HEK293 (cell line): ENCODE measurements around the gene AP1S2.

ENCODE experiments used
- BCL11B ChIP-seq: fragments of 450-650 bp; formaldehyde crosslinking; IDR thresholded peaks from 2 replicates; pipeline ENCODE4 v1.5.1; 2016; ENCODE audit warnings: low read depth, missing biosample characterization, missing genetic modification characterization
- RBAK ChIP-seq: fragments of 450-650 bp; formaldehyde crosslinking; IDR thresholded peaks from 2 replicates; pipeline ENCODE4 v1.5.1; 2016; ENCODE audit warnings: missing biosample characterization, missing genetic modification characterization
- ZBTB21 ChIP-seq: fragments of 450-650 bp; formaldehyde crosslinking; IDR thresholded peaks from 2 replicates; pipeline ENCODE4 v1.5.1; 2017; ENCODE audit warnings: missing biosample characterization, missing genetic modification characterization
- ZBTB7A ChIP-seq: fragments of 450-650 bp; formaldehyde crosslinking; IDR thresholded peaks from 2 replicates; pipeline ENCODE4 v1.5.1; 2016; ENCODE audit warnings: low read depth, missing biosample characterization, missing genetic modification characterization
- ZNF138 ChIP-seq: fragments of 450-650 bp; formaldehyde crosslinking; IDR thresholded peaks from 2 replicates; pipeline ENCODE4 v1.5.1; 2016; ENCODE audit warnings: missing biosample characterization, missing genetic modification characterization, borderline replicate concordance
- ZNF16 ChIP-seq: fragments of 450-650 bp; formaldehyde crosslinking; IDR thresholded peaks from 2 replicates; pipeline ENCODE4 v1.5.1; 2016; ENCODE audit warnings: low read depth, missing biosample characterization, missing genetic modification characterization
- ZNF169 ChIP-seq: fragments of 450-650 bp; formaldehyde crosslinking; IDR thresholded peaks from 2 replicates; pipeline ENCODE4 v1.5.1; 2016; ENCODE audit warnings: missing biosample characterization, missing genetic modification characterization
- ZNF184 ChIP-seq: fragments of 450-650 bp; IDR thresholded peaks from 2 replicates; pipeline ENCODE4 v1.5.1; 2018; ENCODE audit warnings: missing biosample characterization, mild to moderate bottlenecking, missing genetic modification characterization
- ZNF23 ChIP-seq: fragments of 450-650 bp; formaldehyde crosslinking; IDR thresholded peaks from 2 replicates; pipeline ENCODE4 v1.5.1; 2016; ENCODE audit warnings: missing biosample characterization, missing genetic modification characterization, borderline replicate concordance
- ZNF324 ChIP-seq: fragments of 450-650 bp; formaldehyde crosslinking; IDR thresholded peaks from 2 replicates; pipeline ENCODE4 v1.5.1; 2016; ENCODE audit warnings: missing biosample characterization, missing genetic modification characterization
- ZNF341 ChIP-seq: fragments of 450-650 bp; formaldehyde crosslinking; IDR thresholded peaks from 2 replicates; pipeline ENCODE4; 2016; ENCODE audit warnings: low read depth, missing biosample characterization, missing genetic modification characterization
- ZNF366 ChIP-seq: fragments of 450-650 bp; formaldehyde crosslinking; conservative IDR thresholded peaks from 2 replicates; pipeline ENCODE4 v1.5.1; 2016; ENCODE audit warnings: missing biosample characterization, missing genetic modification characterization
- ZNF404 ChIP-seq: fragments of 450-650 bp; formaldehyde crosslinking; IDR thresholded peaks from 2 replicates; pipeline ENCODE4 v1.5.1; 2017; ENCODE audit warnings: missing biosample characterization, missing genetic modification characterization
- ZNF416 ChIP-seq: fragments of 450-650 bp; formaldehyde crosslinking; IDR thresholded peaks from 2 replicates; pipeline ENCODE4 v1.5.1; 2016; ENCODE audit warnings: missing biosample characterization, missing genetic modification characterization
- ZNF433 ChIP-seq: fragments of 450-650 bp; formaldehyde crosslinking; IDR thresholded peaks from 2 replicates; pipeline ENCODE4 v1.5.1; 2016; ENCODE audit warnings: missing biosample characterization, missing genetic modification characterization, low read depth
- ZNF549 ChIP-seq: fragments of 450-650 bp; IDR thresholded peaks from 2 replicates; pipeline ENCODE4 v1.5.1; 2018; ENCODE audit warnings: missing biosample characterization, missing genetic modification characterization, mild to moderate bottlenecking, inconsistent platforms, moderate library complexity
- ZNF558 ChIP-seq: fragments of 450-650 bp; formaldehyde crosslinking; IDR thresholded peaks from 2 replicates; pipeline ENCODE4 v1.5.1; 2016; ENCODE audit warnings: missing biosample characterization, missing genetic modification characterization
- ZNF560 ChIP-seq: fragments of 450-650 bp; formaldehyde crosslinking; IDR thresholded peaks from 2 replicates; pipeline ENCODE4 v1.5.1; 2017; ENCODE audit warnings: missing biosample characterization, missing genetic modification characterization, borderline replicate concordance
- ZNF585B ChIP-seq: fragments of 450-650 bp; formaldehyde crosslinking; IDR thresholded peaks from 2 replicates; pipeline ENCODE4 v1.5.1; 2016; ENCODE audit warnings: missing biosample characterization, missing genetic modification characterization
- ZNF624 ChIP-seq: fragments of 450-650 bp; formaldehyde crosslinking; IDR thresholded peaks from 2 replicates; pipeline ENCODE4 v1.5.1; 2017; ENCODE audit warnings: missing biosample characterization, missing genetic modification characterization
- ZNF664 ChIP-seq: fragments of 450-650 bp; formaldehyde crosslinking; IDR thresholded peaks from 2 replicates; pipeline ENCODE4 v1.5.1; 2016; ENCODE audit warnings: missing biosample characterization, missing genetic modification characterization
- ZNF785 ChIP-seq: fragments of 450-650 bp; formaldehyde crosslinking; IDR thresholded peaks from 2 replicates; pipeline ENCODE4 v1.5.1; 2016; ENCODE audit warnings: missing biosample characterization, missing genetic modification characterization
- ZNF843 ChIP-seq: fragments of 450-650 bp; formaldehyde crosslinking; IDR thresholded peaks from 2 replicates; pipeline ENCODE4 v1.5.1; 2016; ENCODE audit warnings: missing biosample characterization, missing genetic modification characterization
- ZSCAN30 ChIP-seq: fragments of 450-650 bp; IDR thresholded peaks from 2 replicates; pipeline ENCODE4 v1.5.1; 2018; ENCODE audit warnings: missing biosample characterization, mild to moderate bottlenecking, missing genetic modification characterization, moderate library complexity
- TF ChIP-seq, protein P1 (sequence below): fragments of 450-650 bp; formaldehyde crosslinking; IDR thresholded peaks from 2 replicates; pipeline ENCODE4 v1.5.0; 2017; ENCODE audit warnings: missing biosample characterization, missing genetic modification characterization, borderline replicate concordance
- TF ChIP-seq, protein P2 (sequence below): fragments of 450-650 bp; IDR thresholded peaks from 2 replicates; pipeline ENCODE4 v1.5.1; 2018; ENCODE audit warnings: missing biosample characterization, mild to moderate bottlenecking, missing genetic modification characterization
- TF ChIP-seq, protein P3 (sequence below): fragments of 450-650 bp; formaldehyde crosslinking; conservative IDR thresholded peaks from 2 replicates; pipeline ENCODE4 v1.5.1; 2016; ENCODE audit warnings: low read depth, missing biosample characterization, missing genetic modification characterization
- TF ChIP-seq, protein P4 (sequence below): fragments of 450-650 bp; formaldehyde crosslinking; IDR thresholded peaks from 2 replicates; pipeline ENCODE4 v1.5.1; 2017; ENCODE audit warnings: missing biosample characterization, missing genetic modification characterization

AP1S2 gene

DNA sequence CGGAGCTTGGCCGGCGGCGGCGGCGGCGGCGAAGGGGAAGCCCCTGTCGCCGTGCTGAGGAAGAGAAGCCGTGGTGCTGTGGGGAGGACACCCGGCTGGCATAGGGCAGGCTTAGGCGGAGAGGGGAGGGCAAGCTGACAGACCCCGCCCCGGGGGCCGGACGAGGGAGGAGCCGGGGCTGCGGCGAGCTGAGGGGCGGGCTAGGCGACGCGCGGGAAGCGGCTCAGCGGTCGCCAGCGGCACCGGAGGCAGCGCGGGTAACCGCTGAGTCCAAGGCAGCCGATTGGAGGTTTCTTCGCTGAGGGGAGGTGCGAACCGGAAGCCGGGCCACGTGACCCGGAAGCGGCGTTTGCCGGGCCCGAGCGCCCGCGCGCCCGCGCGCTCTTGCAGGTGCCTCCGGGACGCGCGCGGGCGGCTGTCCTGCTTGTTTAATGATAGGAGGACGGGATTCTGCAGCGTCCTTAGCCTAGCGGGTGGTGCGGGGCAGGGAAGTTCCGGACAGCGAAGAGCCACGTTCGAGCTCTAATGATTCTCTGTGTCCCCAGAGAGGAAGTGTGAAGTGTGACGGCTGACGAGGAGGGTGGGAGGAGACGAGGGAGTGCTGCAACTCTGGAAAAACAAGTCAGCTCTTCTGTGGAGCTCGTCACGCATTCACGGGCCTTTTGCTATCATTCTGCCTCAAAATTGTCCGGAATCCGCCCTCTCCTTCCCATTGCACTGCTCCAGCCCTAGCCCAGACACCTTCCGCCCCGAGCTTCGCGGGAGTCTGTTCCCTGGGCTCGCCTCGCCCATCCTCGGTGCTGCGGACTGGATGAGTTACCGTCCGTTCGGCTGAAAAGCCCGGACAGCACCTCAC is at the start of gene AP1S2 (continued):
- TF ChIP-seq ZNF585B = no peak
- TF ChIP-seq ZNF664 (tag by site-specific recombination) = no peak
- TF ChIP-seq ZNF560 (tag by site-specific recombination) = no peak
- no peak for TF ChIP-seq ZNF404 (tag by site-specific recombination)
- no peak for TF ChIP-seq ZNF416
- TF ChIP-seq BCL11B (tag by site-specific recombination) = no peak
- TF ChIP-seq ZBTB21 = 0 out of 2 replicates have a peak, but pooled peaks have one; percentile 53
- 0 out of 2 replicates have a peak, but pooled peaks have one; percentile 29 for TF ChIP-seq ZNF366
- TF ChIP-seq ZNF341 (tag by site-specific recombination) = peak; percentile 84
- no peak for TF ChIP-seq ZNF169 (tag by site-specific recombination)
- TF ChIP-seq ZNF23 (tag by site-specific recombination) = no peak
- TF ChIP-seq ZNF184 = peak; percentile 41; the same call in 1 of the 2 replicates
- no peak for TF ChIP-seq ZNF549 (tag by site-specific recombination)
- no peak for TF ChIP-seq ZNF433 (tag by site-specific recombination)
- TF ChIP-seq ZNF785 (tag by site-specific recombination) = no peak
- TF ChIP-seq ZNF138 = no peak
- TF ChIP-seq, protein P1, sequence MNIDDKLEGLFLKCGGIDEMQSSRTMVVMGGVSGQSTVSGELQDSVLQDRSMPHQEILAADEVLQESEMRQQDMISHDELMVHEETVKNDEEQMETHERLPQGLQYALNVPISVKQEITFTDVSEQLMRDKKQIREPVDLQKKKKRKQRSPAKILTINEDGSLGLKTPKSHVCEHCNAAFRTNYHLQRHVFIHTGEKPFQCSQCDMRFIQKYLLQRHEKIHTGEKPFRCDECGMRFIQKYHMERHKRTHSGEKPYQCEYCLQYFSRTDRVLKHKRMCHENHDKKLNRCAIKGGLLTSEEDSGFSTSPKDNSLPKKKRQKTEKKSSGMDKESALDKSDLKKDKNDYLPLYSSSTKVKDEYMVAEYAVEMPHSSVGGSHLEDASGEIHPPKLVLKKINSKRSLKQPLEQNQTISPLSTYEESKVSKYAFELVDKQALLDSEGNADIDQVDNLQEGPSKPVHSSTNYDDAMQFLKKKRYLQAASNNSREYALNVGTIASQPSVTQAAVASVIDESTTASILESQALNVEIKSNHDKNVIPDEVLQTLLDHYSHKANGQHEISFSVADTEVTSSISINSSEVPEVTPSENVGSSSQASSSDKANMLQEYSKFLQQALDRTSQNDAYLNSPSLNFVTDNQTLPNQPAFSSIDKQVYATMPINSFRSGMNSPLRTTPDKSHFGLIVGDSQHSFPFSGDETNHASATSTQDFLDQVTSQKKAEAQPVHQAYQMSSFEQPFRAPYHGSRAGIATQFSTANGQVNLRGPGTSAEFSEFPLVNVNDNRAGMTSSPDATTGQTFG = no peak
- 0 out of 2 replicates have a peak, but pooled peaks have one; percentile 20 for TF ChIP-seq ZNF843 (tag by site-specific recombination)
- no peak for TF ChIP-seq ZNF558
- TF ChIP-seq ZNF16 (tag by site-specific recombination) = no peak
- no peak for TF ChIP-seq ZNF324 (tag by site-specific recombination)
- TF ChIP-seq, protein P2, sequence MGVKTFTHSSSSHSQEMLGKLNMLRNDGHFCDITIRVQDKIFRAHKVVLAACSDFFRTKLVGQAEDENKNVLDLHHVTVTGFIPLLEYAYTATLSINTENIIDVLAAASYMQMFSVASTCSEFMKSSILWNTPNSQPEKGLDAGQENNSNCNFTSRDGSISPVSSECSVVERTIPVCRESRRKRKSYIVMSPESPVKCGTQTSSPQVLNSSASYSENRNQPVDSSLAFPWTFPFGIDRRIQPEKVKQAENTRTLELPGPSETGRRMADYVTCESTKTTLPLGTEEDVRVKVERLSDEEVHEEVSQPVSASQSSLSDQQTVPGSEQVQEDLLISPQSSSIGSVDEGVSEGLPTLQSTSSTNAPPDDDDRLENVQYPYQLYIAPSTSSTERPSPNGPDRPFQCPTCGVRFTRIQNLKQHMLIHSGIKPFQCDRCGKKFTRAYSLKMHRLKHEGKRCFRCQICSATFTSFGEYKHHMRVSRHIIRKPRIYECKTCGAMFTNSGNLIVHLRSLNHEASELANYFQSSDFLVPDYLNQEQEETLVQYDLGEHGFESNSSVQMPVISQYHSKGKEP = no peak
- TF ChIP-seq ZBTB7A (tag by site-specific recombination) = no peak
- TF ChIP-seq ZSCAN30 (tag by site-specific recombination) = peak; percentile 64; the same call in 1 of the 2 replicates
- TF ChIP-seq RBAK (tag by site-specific recombination) = no peak
- TF ChIP-seq, protein P3, sequence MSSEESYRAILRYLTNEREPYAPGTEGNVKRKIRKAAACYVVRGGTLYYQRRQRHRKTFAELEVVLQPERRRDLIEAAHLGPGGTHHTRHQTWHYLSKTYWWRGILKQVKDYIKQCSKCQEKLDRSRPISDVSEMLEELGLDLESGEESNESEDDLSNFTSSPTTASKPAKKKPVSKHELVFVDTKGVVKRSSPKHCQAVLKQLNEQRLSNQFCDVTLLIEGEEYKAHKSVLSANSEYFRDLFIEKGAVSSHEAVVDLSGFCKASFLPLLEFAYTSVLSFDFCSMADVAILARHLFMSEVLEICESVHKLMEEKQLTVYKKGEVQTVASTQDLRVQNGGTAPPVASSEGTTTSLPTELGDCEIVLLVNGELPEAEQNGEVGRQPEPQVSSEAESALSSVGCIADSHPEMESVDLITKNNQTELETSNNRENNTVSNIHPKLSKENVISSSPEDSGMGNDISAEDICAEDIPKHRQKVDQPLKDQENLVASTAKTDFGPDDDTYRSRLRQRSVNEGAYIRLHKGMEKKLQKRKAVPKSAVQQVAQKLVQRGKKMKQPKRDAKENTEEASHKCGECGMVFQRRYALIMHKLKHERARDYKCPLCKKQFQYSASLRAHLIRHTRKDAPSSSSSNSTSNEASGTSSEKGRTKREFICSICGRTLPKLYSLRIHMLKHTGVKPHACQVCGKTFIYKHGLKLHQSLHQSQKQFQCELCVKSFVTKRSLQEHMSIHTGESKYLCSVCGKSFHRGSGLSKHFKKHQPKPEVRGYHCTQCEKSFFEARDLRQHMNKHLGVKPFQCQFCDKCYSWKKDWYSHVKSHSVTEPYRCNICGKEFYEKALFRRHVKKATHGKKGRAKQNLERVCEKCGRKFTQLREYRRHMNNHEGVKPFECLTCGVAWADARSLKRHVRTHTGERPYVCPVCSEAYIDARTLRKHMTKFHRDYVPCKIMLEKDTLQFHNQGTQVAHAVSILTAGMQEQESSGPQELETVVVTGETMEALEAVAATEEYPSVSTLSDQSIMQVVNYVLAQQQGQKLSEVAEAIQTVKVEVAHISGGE (tag by site-specific recombination) = peak; percentile 76
- no peak for TF ChIP-seq ZNF624 (tag by site-specific recombination)
- TF ChIP-seq, protein P4, sequence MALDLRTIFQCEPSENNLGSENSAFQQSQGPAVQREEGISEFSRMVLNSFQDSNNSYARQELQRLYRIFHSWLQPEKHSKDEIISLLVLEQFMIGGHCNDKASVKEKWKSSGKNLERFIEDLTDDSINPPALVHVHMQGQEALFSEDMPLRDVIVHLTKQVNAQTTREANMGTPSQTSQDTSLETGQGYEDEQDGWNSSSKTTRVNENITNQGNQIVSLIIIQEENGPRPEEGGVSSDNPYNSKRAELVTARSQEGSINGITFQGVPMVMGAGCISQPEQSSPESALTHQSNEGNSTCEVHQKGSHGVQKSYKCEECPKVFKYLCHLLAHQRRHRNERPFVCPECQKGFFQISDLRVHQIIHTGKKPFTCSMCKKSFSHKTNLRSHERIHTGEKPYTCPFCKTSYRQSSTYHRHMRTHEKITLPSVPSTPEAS = no peak
